ENCODE measurements around the gene MSRB1. TPM values are rescaled to one million over a fixed set of nuclear protein-coding genes. Genes with fewer than 3 reads are reported as not detected.

MSRB1 gene
- total RNA-seq, 4 donors from 2014 or later: 17.3 to 46.6 (median 38.3) TPM

GRCh38 chr16:1890024-1890707 is 52.8 kb downstream of the MSRB1 start:
- no peaks in the 10 kb centered on the region for H3K9me3 ChIP-seq

More at GRCh38 chr16:1890024-1890707, 52.8 kb downstream of the MSRB1 start:
- Histone ChIP-seq H3K27me3 (no peaks in the 10 kb centered on the region), H3K4me1 (no peaks in the 10 kb centered on the region), H3K4me3 (no peak overlapping the region), H3K27ac (no peak overlapping the region), H3K36me3 (no peaks in the 10 kb centered on the region)
- TF ChIP-seq CTCF (IDR thresholded peaks at IDR 0.05) (no peak), POLR2A (IDR thresholded peaks at IDR 0.05) (no peak)
- DNase-seq: no peak

Small RNA genes lying within 50 kb of the gene (small RNA-seq; reads per million reads assigned to genes)
- 0 reads per million in 2 donors for gene AC005363.2
- 0 reads per million in 2 donors for gene SNORA10
- 0 reads per million in 2 donors for gene SNORA64

Other genes starting within 250 kb of the MSRB1 start
- 100 to 1,000 TPM in 3 of 4 donors, 10 to 100 TPM in 1; 78.1 to 456 (median 193) TPM for gene MAPK8IP3, start 237.0 kb downstream of the MSRB1 start, total RNA-seq
- 100 to 1,000 TPM in 3 of 4 donors, 10 to 100 TPM in 1; 69.3 to 150 (median 126) TPM for gene NME3, start 171.7 kb downstream of the MSRB1 start, total RNA-seq
- 10 to 100 TPM; 54.6 to 99.9 (median 67.0) TPM for gene EME2, start 170.4 kb downstream of the MSRB1 start, total RNA-seq
- gene MRPS34, start 170.1 kb downstream of the MSRB1 start, total RNA-seq: 100 to 1,000 TPM in 1 of 4 donors, 10 to 100 TPM in 3; 67.6 to 114 (median 82.3) TPM
- gene SPSB3, start 160.6 kb downstream of the MSRB1 start, total RNA-seq: 100 to 1,000 TPM in 2 of 4 donors, 10 to 100 TPM in 2; 76.4 to 148 (median 102) TPM
- 10 to 100 TPM; 47.1 to 99.9 (median 59.3) TPM for gene NUBP2, start 160.2 kb downstream of the MSRB1 start, total RNA-seq
- gene IGFALS, start 149.5 kb downstream of the MSRB1 start, total RNA-seq: under 1 TPM in 1 of 4 donors, not detected in 3; 0.35 TPM
- 100 to 1,000 TPM; 105 to 187 (median 155) TPM for gene HAGH, start 116.4 kb downstream of the MSRB1 start, total RNA-seq
- gene FAHD1, start 116.0 kb downstream of the MSRB1 start, total RNA-seq: 100 to 1,000 TPM; 107 to 188 (median 152) TPM
- not detected for gene MEIOB, start 71.0 kb downstream of the MSRB1 start, total RNA-seq
- not detected for gene HS3ST6, start 24.8 kb downstream of the MSRB1 start, total RNA-seq
- not detected for gene RPL3L, start 11.5 kb upstream of the MSRB1 start, total RNA-seq
- gene NDUFB10, start 16.3 kb upstream of the MSRB1 start, total RNA-seq: 100 to 1,000 TPM in 3 of 4 donors, 10 to 100 TPM in 1; 55.3 to 373 (median 236) TPM
- 1,000 to 10,000 TPM in 3 of 4 donors, 100 to 1,000 TPM in 1; 736 to 1,881 (median 1,543) TPM for gene RPS2, start 21.6 kb upstream of the MSRB1 start, total RNA-seq
- gene RNF151, start 23.7 kb upstream of the MSRB1 start, total RNA-seq: not detected
- 10 to 100 TPM; 19.8 to 50.8 (median 39.1) TPM for gene TBL3, start 28.9 kb upstream of the MSRB1 start, total RNA-seq
- 10 to 100 TPM in 3 of 4 donors, 1 to 10 TPM in 1; 8.6 to 23.1 (median 11.3) TPM for gene NOXO1, start 38.3 kb upstream of the MSRB1 start, total RNA-seq
- gene GFER, start 41.0 kb upstream of the MSRB1 start, total RNA-seq: 100 to 1,000 TPM in 1 of 4 donors, 10 to 100 TPM in 3; 31.4 to 102 (median 83.1) TPM
- gene SYNGR3, start 46.8 kb upstream of the MSRB1 start, total RNA-seq: 1 to 10 TPM in 3 of 4 donors, not detected in 1; 1.3 to 3.9 (median 3.3) TPM
- 10 to 100 TPM; 48.5 to 84.0 (median 51.4) TPM for gene ZNF598, start 66.6 kb upstream of the MSRB1 start, total RNA-seq
- gene NPW, start 76.6 kb upstream of the MSRB1 start, total RNA-seq: 1 to 10 TPM in 2 of 4 donors, not detected in 2; 2.8 to 9.1 TPM
- 100 to 1,000 TPM in 1 of 4 donors, 10 to 100 TPM in 3; 21.5 to 104 (median 30.2) TPM for gene NHERF2, start 83.7 kb upstream of the MSRB1 start, total RNA-seq
- gene NTHL1, start 104.6 kb upstream of the MSRB1 start, total RNA-seq: 10 to 100 TPM; 14.9 to 28.8 (median 19.9) TPM
- gene TSC2, start 104.8 kb upstream of the MSRB1 start, total RNA-seq: 100 to 1,000 TPM in 3 of 4 donors, 10 to 100 TPM in 1; 98.4 to 220 (median 141) TPM
- 100 to 1,000 TPM in 3 of 4 donors, 10 to 100 TPM in 1; 64.6 to 305 (median 188) TPM for gene PKD1, start 192.7 kb upstream of the MSRB1 start, total RNA-seq
- 10 to 100 TPM; 17.9 to 33.8 (median 24.3) TPM for gene RAB26, start 205.4 kb upstream of the MSRB1 start, total RNA-seq
- 100 to 1,000 TPM in 1 of 4 donors, 10 to 100 TPM in 3; 51.2 to 120 (median 79.3) TPM for gene TRAF7, start 212.6 kb upstream of the MSRB1 start, total RNA-seq

Measured in Peyer's patch (tissue), 4 donors.